Amniotic stem cell (primary cell): ENCODE results near the gene ETHE1.
A peak's percentile ranks its signal among the peaks of the same experiment; 100 is the strongest.
"Not testable (repeated sequence)": the region's sequence is repeated elsewhere in the genome, so short reads cannot be mapped to it uniquely, and the experiment has no call there.

ENCODE experiments used
- DNase-seq: peaks from one replicate; lab custom pipeline; 2025; lab: John Stamatoyannopoulos, UW

ETHE1 gene

DNA sequence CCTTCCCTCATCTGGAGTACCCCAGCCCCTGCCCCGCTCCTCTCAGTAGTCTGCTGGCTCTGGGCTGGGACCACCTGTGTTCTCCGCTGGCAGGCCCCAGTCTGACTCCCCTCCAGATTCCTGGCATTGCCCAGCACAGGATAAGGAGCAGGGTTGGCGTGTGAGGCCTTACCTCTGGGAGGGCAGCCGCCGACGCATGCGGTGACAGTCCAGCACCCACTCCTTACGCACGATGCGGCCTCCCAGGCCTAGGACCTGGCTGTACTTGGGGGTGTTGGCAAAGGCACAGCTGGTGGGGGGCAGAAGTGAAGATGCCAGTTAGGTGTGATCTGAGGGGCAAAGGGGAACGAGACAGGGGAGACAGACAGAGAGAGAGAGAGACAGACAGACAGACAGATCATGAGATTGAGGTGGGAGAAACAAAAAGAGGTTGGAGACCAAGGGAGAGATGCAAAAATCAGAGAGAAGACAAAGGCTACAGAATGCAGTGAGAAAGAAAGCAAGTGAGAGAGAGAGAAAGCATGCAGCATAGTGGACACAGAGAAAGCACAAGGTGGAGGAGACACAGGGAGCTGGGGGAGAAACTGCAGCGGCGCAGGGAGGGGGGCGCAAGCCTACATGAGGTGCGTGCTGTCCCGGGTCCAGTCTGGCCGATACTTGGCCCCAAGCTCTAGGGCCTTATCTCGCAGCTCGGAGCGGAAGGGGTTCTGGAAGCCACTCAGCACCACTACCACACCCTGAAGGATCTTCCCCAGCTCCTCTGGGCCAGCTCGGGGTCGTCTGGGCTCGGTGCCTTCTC is 24.6 kb upstream of the ETHE1 start:
- DNase-seq, result no peak

DNA sequence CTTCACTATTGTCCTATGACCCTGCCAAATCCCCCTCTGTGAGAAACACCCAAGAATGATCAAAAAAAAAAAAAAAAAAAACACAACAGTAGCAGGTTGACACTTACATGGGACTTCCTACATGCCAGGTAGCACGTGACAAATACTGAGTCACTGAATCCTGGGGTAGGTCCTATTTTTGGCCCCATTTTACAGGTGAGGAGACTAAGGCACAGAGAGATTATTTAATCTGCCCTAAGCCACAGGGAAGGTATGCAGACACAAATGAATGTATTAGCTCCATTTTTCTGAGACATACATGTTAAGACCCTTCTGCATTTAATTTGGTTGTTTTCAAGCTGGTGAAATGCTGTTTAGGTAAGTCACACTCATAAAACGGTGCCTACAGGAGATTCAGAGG is 21.7 kb upstream of the ETHE1 start:
- DNase-seq, result no peak

DNA sequence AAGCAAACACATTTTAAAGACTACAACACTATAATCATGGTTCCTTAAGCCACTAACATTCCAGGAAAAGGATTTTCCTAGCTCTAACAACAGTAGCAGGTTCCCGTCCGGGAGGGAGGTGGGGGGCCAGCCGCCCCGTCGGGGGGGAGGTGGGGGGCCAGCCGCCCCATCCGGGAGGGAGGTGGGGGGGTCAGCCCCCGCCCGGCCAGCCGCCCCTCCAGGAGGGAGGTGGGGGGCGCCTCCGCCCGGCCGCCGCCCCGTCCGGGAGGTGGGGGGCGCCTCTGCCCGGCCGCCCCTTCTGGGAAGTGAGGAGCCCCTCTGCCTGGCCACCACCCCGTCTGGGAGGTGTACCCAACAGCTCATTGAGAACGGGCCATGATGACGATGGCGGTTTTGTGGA is 20.9 kb upstream of the ETHE1 start:
- not testable (repeated sequence) for DNase-seq

GRCh38 chr19:43546581-43546980 is 19.6 kb upstream of the ETHE1 start:
- no peak for DNase-seq

GRCh38 chr19:43545981-43546380 is 19.0 kb upstream of the ETHE1 start:
- no peak for DNase-seq

DNA sequence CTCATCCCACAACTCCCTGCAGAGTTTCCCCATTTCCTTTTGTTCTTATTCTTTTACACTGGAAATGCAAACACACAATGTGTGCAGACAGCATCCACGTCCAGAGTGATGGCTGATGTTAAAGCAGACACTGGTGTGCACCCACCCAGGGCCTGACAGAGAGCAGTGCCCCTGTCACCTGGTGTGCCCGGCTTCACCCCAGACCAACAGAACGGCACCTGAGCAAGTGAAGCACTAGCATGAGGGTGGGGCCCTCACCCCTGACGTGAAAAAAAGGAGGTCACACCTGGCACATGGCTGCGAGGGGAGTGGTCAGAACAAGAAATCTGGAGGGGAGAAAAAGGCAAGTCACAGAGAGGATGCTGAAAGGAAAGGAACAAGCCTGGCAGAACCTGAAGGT is 18.3 kb upstream of the ETHE1 start:
- no peak for DNase-seq

GRCh38 chr19:43544077-43544476 is 17.1 kb upstream of the ETHE1 start:
- DNase-seq, result no peak

GRCh38 chr19:43541920-43542650 is 15.1 kb upstream of the ETHE1 start:
- no peak for DNase-seq

DNA sequence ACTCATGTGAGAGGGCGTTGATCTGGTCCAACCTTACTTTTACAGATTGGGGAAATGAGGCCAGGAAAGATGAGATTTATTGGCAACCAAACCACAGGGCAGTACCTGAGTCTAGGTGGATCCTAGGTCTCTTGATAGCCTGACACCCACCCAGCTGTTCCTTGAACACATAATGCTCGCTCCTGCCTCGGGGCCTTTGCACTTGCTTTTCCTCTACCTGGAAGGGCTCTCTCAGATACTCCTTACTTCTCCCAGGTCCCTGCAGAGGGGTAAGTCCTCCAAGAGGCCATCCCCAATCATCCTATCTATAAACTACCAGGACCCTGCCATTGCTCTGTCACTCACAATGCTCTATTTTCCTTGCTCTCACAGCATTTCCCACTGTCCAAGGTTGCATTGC is 13.4 kb upstream of the ETHE1 start:
- DNase-seq, result no peak

GRCh38 chr19:43538922-43539321 is 11.9 kb upstream of the ETHE1 start:
- DNase-seq, result no peak

- DNase-seq, result no peak
Measured at GRCh38 chr19:43534816-43535761, 8.1 kb upstream of the ETHE1 start.

GRCh38 chr19:43534305-43534815 is 7.4 kb upstream of the ETHE1 start:
- no peak for DNase-seq

DNA sequence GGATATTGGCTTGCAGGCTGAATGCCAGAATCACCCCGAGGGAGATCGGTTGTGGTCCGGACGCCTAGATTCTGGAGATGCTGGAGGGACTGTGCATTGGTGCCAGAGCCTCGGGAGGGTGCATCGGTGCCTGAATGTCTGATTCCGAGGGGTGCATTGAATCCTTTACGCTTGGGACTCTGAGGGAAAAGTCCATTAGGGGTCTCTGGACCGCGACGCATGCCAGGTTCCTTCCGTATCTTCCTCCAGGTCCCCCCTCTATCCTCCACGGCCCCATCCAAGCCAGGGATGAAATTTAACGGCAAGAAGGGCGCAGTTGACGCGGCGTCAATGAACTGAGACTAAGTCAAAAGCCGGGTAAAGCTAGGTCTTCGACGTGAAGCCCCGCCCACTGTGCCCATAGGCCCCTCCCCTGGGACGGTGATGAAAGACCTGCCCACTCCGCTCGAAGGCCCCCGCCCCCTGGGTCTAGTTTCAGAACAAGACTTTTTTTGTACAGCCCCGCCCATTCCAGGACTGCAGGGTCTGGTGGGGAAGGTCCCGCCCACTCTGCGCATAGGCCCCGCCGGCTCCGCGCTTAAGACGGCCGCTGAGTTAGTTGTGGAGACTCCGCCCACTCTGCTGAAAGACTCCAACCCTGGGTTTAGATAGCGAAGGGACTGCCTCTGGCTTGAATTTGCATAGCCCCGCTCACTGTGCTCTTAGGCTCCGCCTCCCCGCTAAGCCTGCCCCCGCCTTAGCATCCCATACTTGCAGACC is 6.7 kb upstream of the ETHE1 start:
- DNase-seq, result peak; percentile 99

- DNase-seq, result peak; percentile 86
Measured at GRCh38 chr19:43532962-43533545, 6.1 kb upstream of the ETHE1 start, which contains the start of gene ZNF575. Gene ZNF575, plus strand, starts transcription at chr19:43533188. Its CDS starts 1,235 bp downstream, at chr19:43534423.

DNA sequence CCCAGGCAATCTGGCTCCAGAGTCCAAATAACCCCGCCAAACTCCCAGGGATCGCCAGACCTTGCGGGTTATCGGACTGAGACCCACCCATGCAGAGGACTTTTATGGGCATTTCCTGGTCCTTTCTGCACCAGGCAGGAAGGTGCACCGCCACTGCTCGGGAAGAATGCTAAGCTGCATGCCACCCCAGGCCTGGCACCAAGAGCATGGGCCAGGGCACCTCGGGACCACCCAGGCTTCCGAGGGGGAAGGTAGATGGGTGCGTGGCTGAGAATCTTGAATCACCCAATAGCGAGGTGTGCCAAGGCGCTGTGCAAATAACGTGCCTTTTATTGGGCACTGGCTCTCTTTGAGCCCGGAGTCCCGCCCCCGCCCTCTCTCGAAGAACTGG is 5.6 kb upstream of the ETHE1 start:
- DNase-seq, result no peak

DNA sequence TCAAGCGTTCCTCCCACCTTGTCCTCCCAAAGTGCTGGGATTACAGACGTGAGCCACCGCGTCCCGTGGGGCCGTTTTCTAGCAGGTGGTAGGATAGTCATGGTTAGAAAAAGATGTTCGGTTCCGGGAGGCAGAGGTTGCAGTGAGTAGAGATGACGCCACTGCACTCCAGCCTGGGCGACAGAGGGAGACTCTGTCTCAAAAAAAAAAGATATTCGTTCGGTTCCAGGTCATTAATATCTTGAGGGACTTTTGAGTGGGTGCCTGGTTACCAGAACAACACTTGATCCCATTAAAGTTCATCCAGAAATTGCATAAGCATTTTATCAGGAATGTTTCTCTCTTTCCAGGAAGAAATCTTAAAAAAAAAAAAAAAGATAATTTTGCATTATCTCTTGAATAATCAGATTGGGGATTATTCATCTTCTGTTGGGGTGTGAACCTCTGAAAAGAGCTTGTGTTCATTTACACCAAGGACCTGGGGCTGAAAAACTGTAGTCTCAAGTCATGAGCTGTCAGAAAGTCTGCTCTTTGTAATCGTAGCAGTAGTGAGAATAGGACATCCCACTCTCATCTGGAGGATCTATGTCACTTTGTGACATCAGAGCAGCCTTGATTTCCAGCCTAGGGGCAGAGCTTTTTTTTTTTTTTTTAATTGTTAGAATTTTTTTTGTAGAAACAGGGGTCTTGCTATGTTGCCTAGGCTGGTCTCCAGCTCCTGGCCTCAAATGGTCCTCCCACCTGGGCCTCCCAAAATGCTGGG is 1.0 kb upstream of the ETHE1 start:
- DNase-seq, result no peak

GRCh38 chr19:43525836-43526771 is 897 bp downstream of the ETHE1 start:
- DNase-seq, result no peak

DNA sequence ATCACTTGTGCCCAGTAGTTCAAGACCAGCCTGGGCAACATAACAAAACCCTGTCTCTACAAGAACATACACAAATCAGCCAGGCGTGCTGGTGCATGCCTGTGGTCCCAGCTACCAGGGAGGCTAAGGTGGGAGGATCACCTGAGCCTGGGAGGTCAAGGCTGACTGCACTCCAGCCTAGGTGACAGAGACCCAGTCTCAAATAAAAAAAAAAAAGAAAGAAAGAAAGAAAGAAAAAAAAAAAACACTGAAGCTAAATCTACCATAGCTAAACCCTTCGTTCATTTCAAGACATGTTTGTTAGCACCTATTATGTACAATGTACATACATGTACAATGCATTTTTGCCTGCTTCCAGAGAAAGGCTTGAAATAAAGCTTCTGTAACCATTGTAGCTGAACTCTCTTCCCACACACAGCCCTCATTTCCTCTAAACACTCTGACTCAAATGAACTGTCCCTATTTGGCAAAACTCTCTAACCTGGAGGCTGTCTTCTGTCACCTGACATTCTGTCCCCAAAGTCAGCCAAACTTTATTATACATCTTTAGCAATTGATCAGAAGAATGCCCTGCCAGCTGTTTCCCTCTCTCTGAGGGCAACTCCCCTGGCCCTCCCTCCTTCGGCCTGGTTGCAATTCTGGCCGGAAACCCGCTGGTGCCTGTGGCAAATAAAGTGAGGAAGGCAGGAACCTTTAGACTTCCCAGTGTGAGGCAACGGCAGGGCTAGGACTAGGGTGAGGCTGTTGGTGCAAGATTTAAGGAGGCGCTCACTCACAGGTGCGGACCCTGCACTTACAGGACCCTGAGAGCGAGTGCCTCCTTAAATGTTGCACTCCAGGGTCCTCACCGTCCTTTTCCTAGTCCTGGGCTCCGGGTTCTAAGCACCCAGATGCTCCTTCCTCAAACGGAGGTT is 1.8 kb downstream of the ETHE1 start:
- no peak for DNase-seq
